Body of pancreas (tissue), 4 donors: ENCODE measurements around the gene RRAGD.

Experiments
- CTCF ChIP-seq, 7 experiments: fragments of 450-650 bp in 4 of 7; fragments of 200-600 bp in 3 of 7; sonication (generic) in 3 of 7; IDR thresholded peaks; one replicate each; pipeline ENCODE4 v1.5.1; 2016 to 2019; ENCODE audit warnings: antibody characterized with exemption in 7 of 7
- POLR2A ChIP-seq, 3 donors: fragments of 450-650 bp; IDR thresholded peaks; one replicate each; pipeline ENCODE4 v1.6.1; 2016; ENCODE audit warnings: antibody characterized with exemption in 3 of 3, mild to moderate bottlenecking in 2 of 3

- no peak for TF ChIP-seq CTCF (IDR thresholded peaks at IDR 0.05)
- no peak for TF ChIP-seq POLR2A (IDR thresholded peaks at IDR 0.05)
Observed at GRCh38 chr6:89330910-89331309, 81.2 kb downstream of the RRAGD start.
